GM06990 (cell line): Measurements from ENCODE around the gene DNAH10.
"Not testable (repeated sequence)": the region's sequence is repeated elsewhere in the genome, so short reads cannot be mapped to it uniquely, and the experiment has no call there.

Experiments
- DNase-seq: peaks from one replicate; pipeline ENCODE4 v3.0.0-alpha.2; 2011; ENCODE audit not compliant: insufficient read length; ENCODE audit errors: extremely low read depth
- H3K27me3 ChIP-seq: replicated peaks from 2 replicates; pipeline ENCODE4 v1.6.0; 2011; ENCODE audit warnings: low read length; ENCODE audit not compliant: control insufficient read depth, insufficient read depth
- H3K36me3 ChIP-seq: 2 replicates; pipeline ENCODE4 v1.5.1; 2011; ENCODE audit warnings: low read length; ENCODE audit not compliant: control insufficient read depth, insufficient read depth
- H3K4me3 ChIP-seq: replicated peaks from 2 replicates; pipeline ENCODE4 v1.5.1; 2011; ENCODE audit warnings: low read depth, mild to moderate bottlenecking, control low read depth, low read length
- TF ChIP-seq, protein P1 (sequence below): IDR thresholded peaks from 2 replicates; pipeline ENCODE4 v1.5.1; 2011; ENCODE audit warnings: low read length, control low read depth, mild to moderate bottlenecking, inconsistent platforms; ENCODE audit not compliant: insufficient read depth, poor library complexity, severe bottlenecking

Gene DNAH10

DNA sequence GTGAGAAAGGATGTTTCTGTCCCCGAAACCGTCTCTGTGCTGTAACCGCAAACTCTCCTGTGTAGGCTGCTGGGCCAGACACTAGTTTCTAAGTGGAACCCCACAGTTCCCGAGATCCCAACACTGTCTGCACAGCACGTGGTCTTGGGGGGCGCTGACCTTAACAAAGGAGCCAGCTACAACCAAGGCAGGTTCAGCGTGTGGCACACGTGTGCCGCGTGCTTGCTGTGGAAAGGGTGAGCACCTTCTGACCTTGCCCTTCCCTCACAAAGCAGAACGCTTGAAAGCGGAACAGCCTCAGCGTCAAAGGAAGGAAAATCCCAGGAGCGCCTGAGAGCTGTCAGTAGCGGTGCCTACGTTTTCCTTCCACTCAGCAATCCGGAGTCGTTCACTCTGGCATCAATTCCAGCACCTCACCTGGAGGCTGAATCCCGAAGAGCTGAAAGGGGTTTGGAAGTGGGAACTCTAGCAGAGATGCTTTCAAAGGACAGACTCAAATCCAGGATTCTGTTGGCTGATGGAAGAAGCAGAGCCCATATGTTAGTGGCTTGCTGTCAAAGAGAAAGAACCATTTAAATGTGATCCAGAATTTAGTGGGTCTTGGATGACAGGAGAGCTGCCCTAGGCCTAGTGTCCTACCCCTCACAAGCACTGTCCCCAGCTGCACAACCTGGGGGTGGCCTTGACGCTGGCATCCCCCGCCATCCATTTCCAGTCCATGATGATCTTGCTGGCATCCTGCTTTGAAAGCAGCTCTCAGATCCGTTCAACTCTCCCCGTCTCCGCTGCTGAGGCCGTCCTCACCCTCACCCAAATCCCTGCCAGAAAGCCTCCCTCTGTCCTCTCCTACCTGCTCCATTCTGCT, 183.4 kb downstream of the DNAH10 start:
- Histone ChIP-seq H3K36me3 (no peaks in the 10 kb centered on the region), H3K4me3 (no peak overlapping the region), H3K27me3 (no peaks in the 10 kb centered on the region)
- DNase-seq: no peak
- TF ChIP-seq, protein P1, sequence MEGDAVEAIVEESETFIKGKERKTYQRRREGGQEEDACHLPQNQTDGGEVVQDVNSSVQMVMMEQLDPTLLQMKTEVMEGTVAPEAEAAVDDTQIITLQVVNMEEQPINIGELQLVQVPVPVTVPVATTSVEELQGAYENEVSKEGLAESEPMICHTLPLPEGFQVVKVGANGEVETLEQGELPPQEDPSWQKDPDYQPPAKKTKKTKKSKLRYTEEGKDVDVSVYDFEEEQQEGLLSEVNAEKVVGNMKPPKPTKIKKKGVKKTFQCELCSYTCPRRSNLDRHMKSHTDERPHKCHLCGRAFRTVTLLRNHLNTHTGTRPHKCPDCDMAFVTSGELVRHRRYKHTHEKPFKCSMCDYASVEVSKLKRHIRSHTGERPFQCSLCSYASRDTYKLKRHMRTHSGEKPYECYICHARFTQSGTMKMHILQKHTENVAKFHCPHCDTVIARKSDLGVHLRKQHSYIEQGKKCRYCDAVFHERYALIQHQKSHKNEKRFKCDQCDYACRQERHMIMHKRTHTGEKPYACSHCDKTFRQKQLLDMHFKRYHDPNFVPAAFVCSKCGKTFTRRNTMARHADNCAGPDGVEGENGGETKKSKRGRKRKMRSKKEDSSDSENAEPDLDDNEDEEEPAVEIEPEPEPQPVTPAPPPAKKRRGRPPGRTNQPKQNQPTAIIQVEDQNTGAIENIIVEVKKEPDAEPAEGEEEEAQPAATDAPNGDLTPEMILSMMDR: no peak

DNA sequence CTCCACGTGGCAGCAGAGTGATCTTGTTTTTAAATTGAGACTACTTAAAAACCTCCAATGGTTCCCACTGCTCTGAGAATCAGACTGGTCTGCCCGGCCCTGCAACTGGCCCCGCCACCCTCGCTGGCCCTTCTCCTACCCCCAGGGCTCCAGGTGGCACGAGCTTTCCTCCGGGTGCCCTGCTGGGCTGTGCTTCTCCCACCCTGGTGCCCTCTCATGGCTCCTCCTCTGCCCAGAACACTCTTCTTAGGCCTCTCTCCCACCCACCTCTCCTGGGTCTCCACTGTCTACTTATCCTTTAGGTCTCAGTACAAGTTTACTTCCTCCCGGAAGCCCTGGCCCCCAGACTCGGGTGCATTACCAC, 184.0 kb downstream of the DNAH10 start:
- Histone ChIP-seq H3K27me3 (no peaks in the 10 kb centered on the region), H3K36me3 (no peaks in the 10 kb centered on the region), H3K4me3 (no peak overlapping the region)
- DNase-seq: no peak
- TF ChIP-seq, protein P1: no peak

DNA sequence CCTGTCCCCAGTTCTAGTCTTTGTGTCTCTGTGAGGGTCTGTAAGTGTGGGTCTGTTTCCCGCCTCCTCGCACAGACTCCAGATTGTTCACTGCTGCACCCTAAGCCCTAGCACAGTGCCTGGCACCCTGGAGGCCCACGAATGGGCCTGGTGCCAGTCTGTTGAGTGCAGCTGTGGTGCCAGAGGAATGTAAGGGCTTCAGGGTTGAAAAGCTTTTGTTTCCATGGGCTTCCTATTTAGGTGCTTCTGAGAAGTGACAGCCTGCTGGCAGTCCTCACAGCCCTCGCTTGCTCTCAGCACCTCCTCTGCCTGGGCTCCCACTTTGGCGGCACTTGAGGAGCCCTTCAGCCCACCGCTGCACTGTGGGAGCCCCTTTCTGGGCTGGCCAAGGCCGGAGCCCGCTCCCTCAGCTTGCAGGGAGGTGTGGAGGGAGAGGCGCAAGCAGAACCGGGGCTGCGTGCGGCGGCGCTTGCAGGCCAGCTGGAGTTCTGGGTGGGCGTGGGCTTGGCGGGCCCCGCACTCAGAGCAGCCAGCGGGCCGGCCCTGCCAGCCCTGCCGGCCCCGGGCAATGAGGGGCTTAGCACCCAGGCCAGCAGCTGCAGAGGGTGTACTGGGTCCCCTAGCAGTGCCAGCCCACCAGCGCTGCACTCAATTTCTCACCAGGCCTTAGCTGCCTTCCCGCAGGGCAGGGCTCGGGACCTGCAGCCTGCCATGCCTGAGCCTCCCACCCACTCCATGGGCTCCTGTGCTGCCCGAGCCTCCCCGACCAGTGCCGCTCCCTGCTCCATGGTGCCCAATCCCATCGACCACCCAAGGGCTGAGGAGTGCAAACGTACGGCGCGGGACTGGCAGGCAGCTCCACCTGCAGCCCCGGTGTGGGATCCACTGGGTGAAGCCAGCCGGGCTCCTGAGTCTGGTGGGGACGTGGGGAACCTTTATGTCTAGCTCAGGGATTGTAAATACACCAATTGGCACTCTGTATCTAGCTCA, 184.7 kb downstream of the DNAH10 start:
- not testable (repeated sequence) for DNase-seq, H3K4me3 ChIP-seq, H3K36me3 ChIP-seq

DNA sequence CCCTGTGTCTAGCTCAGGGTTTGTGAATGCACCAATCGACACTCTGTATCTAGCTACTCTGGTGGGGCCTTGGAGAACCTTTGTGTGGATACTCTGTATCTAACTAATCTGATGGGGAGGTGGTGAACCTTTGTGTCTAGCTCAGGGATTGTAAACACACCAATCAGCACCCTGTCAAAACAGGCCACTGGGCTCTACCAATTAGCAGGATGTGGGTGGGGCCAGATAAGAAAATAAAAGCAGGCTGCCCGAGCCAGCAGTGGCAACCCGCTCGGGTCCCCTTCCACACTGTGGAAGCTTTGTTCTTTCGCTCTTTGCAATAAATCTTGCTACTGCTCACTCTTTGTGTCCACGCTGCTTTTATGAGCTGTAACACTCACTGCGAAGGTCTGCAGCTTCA, 185.4 kb downstream of the DNAH10 start:
- H3K27me3 ChIP-seq, DNase-seq, H3K4me3 ChIP-seq, H3K36me3 ChIP-seq: not testable (repeated sequence)

More for the DNA sequence above, 184.7 kb downstream of the DNAH10 start:
- H3K27me3 ChIP-seq: not testable (repeated sequence)

DNA sequence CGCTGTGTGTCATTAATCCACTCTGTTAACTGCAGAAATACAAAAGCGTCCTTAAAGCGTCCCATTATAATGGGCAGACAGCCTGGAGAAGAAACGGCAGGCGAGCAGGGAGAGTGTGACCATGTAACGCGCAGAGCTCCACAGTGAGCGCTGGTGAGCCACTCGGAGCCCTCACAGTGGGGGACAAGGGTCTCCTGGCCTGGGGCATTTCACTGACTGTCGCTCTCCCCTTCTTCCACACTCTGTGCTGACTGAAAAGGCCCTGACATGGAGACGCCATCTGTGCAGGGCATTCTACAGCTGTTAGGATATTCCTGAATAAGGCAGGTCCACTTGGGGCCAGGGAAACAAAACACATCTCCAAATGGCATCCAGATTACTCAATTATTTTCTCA, 186.3 kb downstream of the DNAH10 start:
- DNase-seq: no peak
- H3K4me3 ChIP-seq: no peak overlapping the region
- TF ChIP-seq, protein P1: no peak
- H3K36me3 ChIP-seq: no peaks in the 10 kb centered on the region
- H3K27me3 ChIP-seq: no peaks in the 10 kb centered on the region

DNA sequence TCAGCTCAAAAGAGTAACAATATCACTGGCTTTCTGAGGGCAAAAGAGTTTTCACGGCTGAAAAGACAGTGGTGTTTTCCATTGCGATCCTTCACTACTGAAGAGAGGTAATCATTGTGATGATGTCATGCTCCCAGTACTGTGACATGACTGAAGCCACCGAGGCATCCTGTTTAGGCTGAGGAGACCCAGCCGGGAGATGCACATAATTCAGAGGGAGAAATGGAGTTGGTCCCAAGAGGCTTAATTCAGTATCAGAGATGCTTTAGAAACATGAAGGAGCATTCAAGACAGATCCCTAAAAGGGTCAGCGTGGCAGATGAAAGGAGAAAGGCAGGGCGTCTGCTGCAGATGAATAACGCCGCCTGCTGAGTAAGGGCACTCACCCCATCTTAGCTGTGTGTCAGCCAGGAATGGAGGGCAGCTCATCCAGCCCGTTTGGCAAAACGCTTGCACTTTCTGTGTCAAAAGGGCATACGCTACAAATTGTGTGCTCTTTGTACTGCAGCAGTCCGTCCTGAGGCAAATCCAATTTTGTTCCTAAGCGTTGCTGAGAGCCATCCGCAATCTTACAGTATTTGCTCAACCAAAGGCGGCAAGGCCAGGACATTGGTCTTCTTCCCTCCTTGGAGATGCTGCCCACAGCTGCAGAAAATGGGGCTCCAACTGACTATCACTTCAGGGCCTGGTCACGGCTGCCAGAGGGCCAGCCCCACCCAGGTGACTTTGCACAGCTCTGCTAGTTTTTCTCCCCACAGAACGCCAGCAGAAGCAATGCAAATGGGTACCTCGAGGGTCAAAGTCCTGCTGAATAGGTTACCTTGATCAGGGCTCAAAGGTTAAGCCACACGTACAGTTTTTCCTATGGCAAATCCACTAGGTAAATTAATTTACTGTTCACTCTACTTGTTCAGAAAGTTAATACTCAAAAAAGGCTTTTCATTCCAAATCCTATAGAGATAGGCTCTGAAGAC, 187.0 kb downstream of the DNAH10 start:
- no peaks in the 10 kb centered on the region for H3K36me3 ChIP-seq
- H3K4me3 ChIP-seq: no peak overlapping the region
- no peak for DNase-seq
- TF ChIP-seq, protein P1: no peak
- H3K27me3 ChIP-seq: no peaks in the 10 kb centered on the region
